ENCODE data around the gene UBE2J2.

UBE2J2 gene

GRCh38 chr1:1309251-1310108, 35.8 kb upstream of the UBE2J2 start:
- DNase-seq (ENCODE audit: low read depth in 2 of 2), result peak in 1 of 2 donors; percentile 21

GRCh38 chr1:1308756-1309250, 35.1 kb upstream of the UBE2J2 start:
- no peak for DNase-seq (ENCODE audit: low read depth in 2 of 2)

GRCh38 chr1:1307923-1308755, 34.5 kb upstream of the UBE2J2 start, which contains the start of the genes ACAP3 and PUSL1:
TSS of gene ACAP3 (minus strand) at chr1:1307930. CDS start at chr1:1307815, 115 bp downstream.
TSS of gene PUSL1 (plus strand) at chr1:1308597. CDS start at chr1:1308644, 47 bp downstream.
- DNase-seq (ENCODE audit: low read depth in 2 of 2), result peak; percentile 78 to 85

GRCh38 chr1:1307261-1307922, 33.7 kb upstream of the UBE2J2 start:
- no peak for DNase-seq (ENCODE audit: low read depth in 2 of 2)

GRCh38 chr1:1306661-1307260, 33.1 kb upstream of the UBE2J2 start:
- DNase-seq (ENCODE audit: low read depth in 2 of 2), result no peak

- no peak for DNase-seq (ENCODE audit: low read depth in 2 of 2)
Measured at GRCh38 chr1:1306070-1306660, 32.5 kb upstream of the UBE2J2 start.

GRCh38 chr1:1305300-1306069, 31.8 kb upstream of the UBE2J2 start:
- peak; percentile 61 to 67 for DNase-seq (ENCODE audit: low read depth in 2 of 2)

- DNase-seq (ENCODE audit: low read depth in 2 of 2), result no peak
Measured at GRCh38 chr1:1304331-1305299, 31.0 kb upstream of the UBE2J2 start.

GRCh38 chr1:1303736-1304135, 30.1 kb upstream of the UBE2J2 start:
- DNase-seq (ENCODE audit: low read depth in 2 of 2), result no peak

GRCh38 chr1:1302951-1303509, 29.4 kb upstream of the UBE2J2 start:
- no peak for DNase-seq (ENCODE audit: low read depth in 2 of 2)

GRCh38 chr1:1302006-1302430, 28.4 kb upstream of the UBE2J2 start:
- DNase-seq (ENCODE audit: low read depth in 2 of 2), result no peak

GRCh38 chr1:1300352-1300739, 26.7 kb upstream of the UBE2J2 start:
- no peak for DNase-seq (ENCODE audit: low read depth in 2 of 2)

GRCh38 chr1:1299686-1300351, 26.2 kb upstream of the UBE2J2 start:
- DNase-seq (ENCODE audit: low read depth in 2 of 2), result no peak

- no peak for DNase-seq (ENCODE audit: low read depth in 2 of 2)
Measured at GRCh38 chr1:1298861-1299685, 25.4 kb upstream of the UBE2J2 start.

- no peak for DNase-seq (ENCODE audit: low read depth in 2 of 2)
Measured at GRCh38 chr1:1297802-1298424, 24.3 kb upstream of the UBE2J2 start.
